Measurements from ENCODE around the gene OVOL1.

DNA sequence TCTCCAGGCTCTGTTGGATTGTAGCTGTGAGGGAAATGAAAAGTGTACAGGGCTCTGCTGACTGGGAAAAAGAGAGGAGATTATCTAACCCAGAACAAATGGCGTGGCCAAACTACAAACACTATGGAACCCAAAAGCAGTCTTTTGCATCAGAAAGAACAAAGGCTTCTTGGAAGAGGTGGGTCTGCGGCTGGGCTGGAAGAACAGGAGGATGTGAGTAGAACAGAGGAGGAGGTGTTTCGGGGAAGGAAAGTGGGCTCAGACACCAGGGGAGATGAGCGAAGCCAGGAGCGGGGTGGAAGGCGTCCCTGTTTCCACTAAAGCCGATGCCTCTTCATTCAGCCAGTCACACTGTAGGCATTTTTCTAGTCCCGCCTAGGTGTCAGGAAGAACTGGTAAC is 12.0 kb downstream of the OVOL1 start:
- TF ChIP-seq, protein P1, sequence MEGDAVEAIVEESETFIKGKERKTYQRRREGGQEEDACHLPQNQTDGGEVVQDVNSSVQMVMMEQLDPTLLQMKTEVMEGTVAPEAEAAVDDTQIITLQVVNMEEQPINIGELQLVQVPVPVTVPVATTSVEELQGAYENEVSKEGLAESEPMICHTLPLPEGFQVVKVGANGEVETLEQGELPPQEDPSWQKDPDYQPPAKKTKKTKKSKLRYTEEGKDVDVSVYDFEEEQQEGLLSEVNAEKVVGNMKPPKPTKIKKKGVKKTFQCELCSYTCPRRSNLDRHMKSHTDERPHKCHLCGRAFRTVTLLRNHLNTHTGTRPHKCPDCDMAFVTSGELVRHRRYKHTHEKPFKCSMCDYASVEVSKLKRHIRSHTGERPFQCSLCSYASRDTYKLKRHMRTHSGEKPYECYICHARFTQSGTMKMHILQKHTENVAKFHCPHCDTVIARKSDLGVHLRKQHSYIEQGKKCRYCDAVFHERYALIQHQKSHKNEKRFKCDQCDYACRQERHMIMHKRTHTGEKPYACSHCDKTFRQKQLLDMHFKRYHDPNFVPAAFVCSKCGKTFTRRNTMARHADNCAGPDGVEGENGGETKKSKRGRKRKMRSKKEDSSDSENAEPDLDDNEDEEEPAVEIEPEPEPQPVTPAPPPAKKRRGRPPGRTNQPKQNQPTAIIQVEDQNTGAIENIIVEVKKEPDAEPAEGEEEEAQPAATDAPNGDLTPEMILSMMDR (IDR thresholded peaks at IDR 0.05), result no peak
- TF ChIP-seq POLR2A (IDR thresholded peaks at IDR 0.05), result no peak

Data from adrenal gland (tissue), 5 donors.